HG03139 (cell line): ENCODE measurements around the gene BTBD9.
"Not testable (repeated sequence)": the region's sequence is repeated elsewhere in the genome, so short reads cannot be mapped to it uniquely, and the experiment has no call there.

Source experiments
- ATAC-seq: cut with Tn5 transposase; IDR thresholded peaks from one replicate; pipeline ENCODE4 v1.9.1; 2021; ENCODE audit not compliant: unreplicated experiment

Gene BTBD9

DNA sequence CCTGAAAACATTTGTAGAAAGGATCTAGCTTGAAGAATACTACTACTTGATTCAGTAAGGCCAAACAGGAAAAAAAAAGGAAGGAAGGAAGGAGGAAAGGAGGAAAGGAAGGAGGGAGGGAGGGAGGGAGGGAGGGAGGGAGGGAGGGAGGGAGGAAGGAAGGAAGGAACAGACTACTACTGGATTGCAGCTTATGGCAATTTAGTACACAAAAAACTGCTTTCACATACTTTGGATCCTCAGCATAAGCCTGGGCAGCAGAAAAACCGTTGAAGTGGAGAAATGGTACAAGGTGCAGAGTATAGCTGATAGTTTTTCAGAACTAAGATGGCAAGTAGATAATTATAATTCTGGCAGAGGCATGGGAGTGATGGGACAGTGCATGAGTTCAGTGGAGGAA lies 201.6 kb downstream of the BTBD9 start:
- no peak for ATAC-seq

DNA sequence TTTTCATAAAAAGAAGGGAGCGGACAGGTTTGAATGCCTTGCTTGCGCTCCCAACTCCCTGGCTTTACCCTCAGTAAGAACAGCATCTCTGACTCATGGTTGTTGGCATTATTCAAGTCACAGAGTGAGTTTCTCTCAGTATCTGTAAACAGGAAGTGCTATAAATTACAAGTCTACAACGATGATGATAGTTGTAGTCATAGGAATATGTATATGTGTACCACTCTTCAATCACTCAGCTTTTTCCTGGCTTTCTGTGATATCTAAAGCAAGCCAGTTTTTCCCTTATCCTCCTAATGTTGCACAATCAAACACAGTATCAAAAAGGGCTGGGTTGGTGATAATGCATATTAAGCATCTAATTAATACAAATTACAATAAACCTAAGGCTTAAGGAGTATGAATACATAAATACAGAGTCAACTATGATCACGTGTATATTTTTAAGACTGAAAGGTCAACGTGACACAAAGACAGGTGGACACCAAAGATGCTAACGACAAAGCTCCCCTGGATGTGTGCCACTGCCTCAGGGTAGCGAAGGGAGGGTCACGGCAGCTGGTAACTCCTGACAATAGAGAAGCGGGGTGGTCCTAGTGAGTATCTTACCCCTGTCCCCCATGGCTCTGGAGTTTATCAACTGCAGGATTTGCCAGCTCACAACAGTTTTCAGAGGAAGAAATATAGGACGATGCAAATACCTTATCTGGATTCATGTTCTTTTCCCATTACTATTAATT lies 202.8 kb downstream of the BTBD9 start:
- no peak for ATAC-seq

DNA sequence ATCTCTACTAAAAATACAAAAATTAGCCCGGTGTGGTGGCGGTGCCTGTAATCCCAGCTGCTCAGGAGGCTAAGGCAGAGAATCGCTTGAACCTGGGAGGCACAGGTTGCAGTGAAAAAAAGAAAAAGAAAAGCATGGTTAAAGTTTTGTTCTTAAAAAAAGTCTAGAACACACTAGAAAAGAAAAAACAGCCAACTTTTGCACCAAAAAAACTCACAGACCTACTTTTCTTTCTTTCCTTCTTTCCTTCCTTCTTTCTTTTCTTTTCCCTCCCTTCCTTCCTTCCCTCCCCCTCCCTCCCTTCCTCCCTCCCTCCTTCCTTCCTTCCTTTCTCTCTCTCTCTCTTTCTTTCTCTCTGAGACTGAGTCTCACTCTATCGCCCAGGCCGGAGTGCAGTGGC lies 204.4 kb downstream of the BTBD9 start:
- no peak for ATAC-seq

DNA sequence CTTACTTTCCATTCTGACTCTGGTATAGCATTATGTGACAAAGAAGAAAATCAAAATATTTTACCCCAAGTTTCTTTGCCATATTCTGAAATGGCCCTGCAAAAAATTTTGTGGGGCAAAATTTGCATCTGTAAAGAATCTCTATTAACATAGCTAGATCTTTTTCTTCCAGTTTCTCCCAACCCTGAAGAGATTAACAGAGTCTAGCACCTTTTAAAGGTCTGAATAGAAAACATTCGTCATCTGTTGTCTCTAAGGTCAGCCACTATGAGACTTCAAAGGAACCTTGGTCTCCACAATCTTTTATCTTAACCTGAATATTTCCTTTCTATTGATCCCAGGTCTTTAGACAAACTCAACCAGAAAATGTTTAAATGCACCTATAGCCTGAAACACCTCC lies 205.7 kb downstream of the BTBD9 start:
- no peak for ATAC-seq

DNA sequence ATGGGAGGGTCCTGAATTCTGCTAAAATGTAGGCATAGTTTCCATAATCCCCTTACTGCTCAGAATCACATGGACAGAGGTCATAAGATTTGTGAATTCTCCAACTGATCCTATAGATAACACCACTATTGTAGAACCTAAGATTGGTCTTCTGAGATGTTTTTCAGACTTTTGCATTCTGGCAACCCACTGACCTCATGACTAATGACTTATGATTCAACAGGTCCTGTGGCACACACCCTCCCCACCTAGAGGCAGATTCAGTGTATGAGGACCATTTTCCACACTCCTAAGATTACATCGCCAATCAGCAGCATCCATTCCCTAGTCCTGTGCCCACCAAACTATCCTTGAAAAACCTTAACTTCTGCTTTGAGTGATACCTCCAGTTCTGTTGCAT lies 207.2 kb downstream of the BTBD9 start:
- no peak for ATAC-seq

DNA sequence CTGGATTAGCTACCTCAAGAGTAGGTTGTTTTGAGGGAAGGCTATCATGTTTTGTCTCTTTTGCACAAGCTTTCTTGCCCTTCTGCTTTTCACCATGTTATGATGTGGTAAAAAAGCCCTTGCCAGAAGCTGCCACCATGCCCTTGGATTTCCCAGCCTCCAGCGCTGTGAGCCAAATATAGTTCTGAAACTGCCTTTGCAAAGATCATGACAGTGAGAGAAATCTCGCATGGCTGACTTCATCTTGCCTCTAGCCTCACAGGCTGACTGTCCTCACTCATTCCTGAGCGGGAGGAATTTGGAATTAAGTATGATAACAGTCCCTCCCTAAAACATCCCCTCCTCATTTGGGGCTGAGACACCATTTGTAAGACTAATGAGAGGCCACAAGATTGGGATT lies 207.7 kb downstream of the BTBD9 start:
- no peak for ATAC-seq

DNA sequence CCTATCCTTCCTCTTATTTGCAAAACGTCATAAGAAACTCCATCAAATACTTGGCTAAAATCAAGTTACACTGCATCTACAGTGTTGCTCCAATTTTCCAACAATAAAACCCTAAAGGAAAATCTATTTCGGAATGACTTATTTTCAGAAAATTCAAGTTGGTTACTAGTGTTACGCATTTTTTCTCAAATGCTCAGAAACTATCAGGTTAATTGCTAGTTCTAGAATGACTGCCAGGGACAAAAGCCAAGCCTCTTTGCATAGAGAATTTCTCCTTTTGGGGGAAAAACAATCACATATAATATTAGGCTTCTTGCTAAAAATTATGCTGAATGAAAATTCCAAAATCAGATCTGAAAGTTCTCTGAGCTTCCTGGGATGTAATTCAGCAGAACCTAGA lies 210.2 kb downstream of the BTBD9 start:
- no peak for ATAC-seq

DNA sequence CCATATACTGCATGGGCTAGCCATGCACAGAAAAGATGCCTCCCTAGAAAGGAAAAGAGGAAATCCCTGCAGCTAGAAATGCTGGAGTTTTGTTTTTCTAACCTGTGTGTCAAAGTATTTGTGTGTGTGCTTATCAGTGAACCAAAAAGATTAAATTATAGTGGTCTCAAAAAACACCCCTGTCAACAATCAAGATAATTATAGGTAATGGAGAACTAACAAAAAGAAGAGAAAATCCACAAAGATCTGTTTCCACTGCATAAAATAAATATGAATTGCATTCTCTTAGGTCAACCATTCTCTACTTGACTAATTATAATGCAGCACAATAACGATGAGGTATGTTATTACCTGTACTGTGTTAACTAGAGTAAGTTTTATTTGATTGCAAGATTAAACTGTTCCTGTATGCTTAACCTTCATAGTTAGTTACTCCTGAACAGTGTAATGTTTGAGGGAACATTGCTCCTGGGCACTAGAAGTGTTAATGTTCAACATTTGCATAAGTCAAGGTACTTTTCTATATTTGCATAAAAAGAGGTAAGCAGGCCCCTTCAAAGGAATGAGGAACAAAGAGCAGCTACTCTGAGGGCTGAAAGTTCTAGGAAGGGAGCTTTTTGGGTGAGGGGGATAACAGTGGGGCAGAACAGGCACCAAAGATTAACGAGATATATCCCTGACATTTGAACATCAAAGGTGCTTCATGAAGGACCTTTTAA lies 212.1 kb downstream of the BTBD9 start:
- ATAC-seq = no peak

DNA sequence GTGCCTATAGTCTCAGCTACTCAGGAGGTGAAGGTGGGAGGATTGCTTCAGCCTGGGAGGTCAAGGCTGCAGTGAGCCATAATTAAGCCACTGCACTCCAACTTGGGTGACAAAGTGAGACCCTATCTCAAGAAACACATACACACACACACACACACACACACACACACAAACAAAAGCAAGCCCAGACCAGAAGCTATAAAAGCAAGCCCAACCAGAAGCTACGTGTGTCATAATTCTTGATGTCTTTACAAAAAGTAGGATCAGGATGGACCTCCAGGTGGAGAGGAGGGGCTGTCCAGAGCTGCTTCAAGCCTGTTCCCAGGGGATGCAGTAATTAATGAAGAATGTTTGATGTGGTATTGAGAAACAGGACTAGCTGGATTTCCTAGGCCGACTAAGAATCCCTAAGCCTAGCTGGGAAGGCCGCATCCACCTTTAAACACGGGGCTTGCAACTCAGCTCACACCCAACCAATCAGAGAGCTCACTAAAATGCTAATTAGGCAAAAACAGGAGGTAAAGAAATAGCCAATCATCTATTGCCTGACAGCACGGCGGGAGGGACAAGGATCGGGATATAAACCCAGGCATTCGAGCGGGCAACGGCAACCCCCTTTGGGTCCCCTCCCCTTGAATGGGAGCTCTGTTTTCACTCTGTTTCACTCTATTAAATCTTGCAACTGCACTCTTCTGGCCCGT lies 213.8 kb downstream of the BTBD9 start:
- ATAC-seq = not testable (repeated sequence)

DNA sequence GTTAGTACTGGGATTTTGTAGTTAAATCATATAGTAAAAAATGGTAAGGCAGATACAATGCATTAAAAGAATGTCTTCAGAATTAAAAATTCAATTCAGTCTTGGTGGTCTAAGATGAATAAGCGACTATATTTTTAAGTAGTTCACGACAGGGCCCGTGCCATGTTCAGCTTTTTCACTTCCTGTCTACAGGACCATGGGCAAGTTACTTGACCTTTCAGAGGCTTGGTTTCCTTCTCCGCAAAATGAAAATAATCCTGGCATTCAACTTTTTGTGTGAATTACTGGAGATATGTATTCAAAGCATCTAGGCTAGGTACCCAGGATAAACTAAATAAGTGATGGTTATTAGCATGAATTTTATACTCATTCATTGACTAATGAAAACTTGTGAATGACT lies 216.0 kb downstream of the BTBD9 start:
- no peak for ATAC-seq

DNA sequence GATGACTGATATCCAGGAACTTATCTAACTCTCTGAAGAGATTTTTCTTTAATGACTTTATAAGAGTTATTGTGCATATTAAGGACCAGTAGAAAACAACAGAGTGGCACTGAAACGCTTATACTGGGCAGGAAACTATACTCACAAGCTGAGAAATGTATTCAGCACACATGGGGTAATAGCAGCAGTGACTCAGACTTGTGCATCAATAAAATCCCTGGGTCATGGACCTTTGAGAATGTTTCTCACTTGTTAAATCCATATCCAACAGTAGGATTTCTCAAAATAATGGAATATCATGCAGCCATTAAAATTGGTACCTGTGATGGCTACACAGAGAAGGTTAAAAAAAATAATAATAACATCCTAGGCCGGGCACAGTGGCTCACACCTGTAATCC lies 219.5 kb downstream of the BTBD9 start:
- ATAC-seq = no peak

DNA sequence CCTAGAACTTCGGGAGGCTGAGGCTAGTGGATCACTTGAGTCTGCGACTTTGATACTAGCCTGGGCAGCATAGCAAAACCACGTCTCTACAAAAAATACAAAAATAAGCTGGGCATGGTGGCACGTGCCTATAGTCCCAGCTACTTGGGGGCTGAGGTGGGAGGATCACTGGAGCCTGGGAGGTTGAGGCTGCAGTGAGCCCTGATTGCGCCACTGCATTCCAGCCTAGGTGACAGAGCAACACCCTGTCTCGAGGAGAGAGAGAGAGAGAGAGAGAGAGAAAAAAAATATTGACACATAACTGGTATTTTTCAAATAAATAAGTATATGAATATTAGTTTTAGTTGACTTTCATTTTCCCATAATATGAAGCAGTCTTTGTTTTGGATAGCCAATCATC lies 222.2 kb downstream of the BTBD9 start:
- ATAC-seq = no peak

DNA sequence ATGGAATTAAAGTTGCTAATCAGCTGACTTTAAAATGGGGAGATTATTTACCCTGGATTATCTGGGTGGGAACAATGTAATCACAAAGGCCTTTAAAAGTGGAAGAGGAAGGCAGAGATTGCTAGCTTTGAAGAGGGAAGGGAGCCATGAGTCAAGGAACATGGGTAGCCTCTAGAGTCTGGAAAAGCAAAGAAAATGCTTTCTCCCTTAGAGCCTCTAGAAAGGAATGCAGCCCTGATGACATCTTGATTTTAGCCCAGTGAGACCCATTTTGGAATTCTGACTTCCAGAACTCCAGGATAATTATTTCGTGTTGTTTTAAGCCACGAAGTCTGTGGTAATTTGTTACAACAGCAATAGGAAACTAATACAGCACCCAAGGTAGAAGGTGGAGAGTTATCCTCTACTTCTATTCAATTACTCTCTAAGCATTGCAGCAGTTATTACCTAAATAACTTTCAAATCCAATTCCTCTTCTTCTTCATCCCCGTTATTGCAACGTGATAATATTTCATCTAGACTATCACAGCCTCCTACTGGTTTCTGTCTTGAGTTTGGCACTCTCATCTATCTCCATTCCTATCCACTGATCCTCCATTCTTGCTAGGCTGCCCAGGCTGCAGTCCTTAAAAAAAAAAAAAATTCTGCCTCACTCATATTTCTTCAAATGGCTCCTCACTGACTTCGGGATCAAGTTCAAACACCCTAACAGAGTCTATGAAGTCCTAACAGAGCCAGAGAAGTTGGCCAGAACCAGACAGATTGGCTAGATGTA lies 224.3 kb downstream of the BTBD9 start:
- ATAC-seq = no peak

DNA sequence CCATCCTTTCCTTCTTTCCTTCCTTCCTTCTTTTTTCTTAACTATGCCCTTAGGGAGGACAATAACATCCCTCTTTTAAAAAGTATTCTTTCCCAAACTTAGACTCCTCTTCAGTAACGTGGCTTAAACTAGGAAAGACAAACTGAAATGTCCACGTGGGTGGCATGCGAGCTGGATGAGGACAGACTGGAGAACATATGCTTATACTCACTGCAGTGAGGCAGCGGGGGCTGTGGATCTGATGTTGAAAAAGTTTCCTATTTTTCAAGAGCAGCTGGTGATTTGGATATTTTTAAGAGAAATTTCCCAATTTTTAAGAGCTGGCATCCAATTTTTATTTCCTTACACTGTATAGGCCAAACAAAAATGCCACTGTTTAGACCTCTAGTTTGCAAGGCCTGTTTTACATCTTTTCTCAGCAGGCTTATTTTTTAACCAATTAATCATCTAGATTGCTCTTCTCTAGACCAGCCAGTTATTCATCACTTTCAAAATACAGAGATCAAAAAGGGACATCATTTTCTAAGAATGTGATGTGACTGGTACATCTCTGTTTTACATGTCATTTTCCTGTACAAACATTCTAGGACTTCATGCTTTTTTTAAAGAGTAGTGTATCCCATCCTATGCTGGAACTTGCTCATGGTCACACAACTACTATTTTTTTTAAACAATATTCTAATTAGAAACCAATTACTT lies 226.5 kb downstream of the BTBD9 start:
- ATAC-seq = no peak

DNA sequence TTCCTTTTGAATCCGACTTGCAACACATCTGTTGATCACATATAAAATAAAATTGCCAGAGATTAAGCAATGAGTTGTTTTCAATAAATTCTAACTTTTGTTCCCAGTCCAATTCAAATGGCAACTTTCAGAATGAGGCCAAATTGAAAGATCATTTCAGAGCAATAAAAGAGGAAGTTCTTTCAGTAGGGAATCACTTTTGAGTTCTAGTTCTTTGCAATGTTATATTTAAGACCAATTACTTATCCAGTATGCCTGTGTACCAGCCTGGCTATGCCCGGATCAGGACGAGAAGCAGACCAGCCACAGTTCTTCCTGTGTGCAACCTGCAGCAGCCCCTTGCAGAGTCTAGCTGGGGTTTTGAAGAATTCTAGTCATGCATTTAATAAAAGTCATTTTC lies 232.5 kb downstream of the BTBD9 start:
- no peak for ATAC-seq

DNA sequence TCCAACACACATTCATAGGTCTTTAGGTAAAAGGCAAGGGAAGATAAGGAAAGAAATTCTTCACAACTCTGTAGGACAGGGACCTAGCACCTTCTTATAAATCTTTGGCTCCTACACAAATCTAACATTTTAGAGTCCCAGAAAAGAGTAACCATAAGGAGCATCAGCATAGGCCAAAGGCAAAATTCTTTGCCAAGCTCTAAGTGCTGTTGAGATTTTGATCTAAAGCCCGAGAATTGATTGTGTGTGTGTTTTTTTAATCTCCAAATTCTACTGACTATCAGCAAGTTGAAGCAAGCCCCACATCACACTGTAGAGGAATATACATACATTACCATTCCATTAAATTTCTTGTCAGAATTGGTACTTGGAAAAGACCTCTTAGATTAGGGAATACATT lies 233.6 kb downstream of the BTBD9 start:
- ATAC-seq = no peak

DNA sequence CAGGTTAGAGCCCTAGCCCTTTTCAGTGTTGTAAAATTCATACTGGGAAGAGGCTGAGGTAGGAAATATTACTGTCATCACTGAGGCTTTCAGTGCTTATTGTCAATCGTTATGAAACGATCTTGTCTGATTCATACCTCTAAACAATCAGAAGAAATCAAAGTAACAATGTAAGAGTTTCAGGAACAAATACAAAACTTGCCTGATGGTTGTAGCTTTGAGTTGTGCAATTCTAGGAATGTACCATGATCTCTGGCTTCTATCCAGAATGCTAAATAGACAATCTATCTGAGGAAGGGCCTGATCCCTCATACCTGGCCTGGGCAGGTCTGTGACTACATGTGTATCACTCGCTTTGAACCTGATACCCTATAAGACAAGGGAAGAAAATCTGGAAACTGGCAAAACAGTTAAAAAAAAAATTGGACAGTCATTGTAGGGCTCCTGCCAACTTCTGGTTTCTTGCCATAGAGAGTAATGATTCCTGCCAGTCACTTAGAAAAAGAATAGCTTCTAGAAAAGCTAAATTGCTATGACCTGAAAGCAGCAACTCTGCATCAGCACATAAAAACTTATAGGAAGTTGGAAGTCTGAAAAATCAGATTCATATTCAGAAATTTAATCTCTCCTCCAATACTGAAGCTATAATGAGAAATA lies 234.7 kb downstream of the BTBD9 start:
- ATAC-seq = no peak

DNA sequence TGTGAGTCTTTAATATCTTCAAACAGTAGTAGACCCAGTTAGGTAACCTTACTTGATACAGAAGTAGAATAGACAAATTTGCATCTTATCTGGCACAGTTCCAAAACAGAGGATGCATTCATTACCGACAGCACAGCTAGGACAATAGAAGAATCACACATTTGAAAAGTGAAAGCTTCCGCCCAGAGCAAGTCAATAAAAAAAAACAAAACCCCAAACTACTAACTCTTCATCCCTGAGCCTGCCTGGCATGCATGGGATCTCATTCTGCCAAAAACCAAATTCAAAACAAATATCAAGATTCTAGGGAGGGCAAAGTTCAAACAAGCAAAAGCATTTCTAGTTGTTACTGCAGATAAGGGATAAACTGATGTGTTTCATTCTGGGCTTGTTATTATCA lies 235.4 kb downstream of the BTBD9 start:
- no peak for ATAC-seq

DNA sequence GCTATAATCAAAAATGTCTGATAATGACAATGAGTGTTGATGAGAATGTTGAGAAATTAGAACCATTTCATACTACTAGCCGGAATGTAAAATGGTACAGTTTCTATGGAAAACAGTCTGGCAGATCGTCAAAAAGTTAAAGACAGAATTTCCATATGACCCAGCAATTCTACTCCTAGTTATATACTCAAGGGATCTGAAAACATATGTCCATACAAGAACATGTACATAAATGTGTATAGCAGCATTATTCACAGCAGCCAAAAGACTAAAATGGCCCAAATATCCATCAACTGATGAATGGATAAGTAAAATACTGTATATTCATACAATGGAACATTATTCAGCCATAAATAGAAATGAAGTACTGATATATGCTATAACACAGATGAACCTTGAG lies 236.2 kb downstream of the BTBD9 start:
- ATAC-seq = no peak

DNA sequence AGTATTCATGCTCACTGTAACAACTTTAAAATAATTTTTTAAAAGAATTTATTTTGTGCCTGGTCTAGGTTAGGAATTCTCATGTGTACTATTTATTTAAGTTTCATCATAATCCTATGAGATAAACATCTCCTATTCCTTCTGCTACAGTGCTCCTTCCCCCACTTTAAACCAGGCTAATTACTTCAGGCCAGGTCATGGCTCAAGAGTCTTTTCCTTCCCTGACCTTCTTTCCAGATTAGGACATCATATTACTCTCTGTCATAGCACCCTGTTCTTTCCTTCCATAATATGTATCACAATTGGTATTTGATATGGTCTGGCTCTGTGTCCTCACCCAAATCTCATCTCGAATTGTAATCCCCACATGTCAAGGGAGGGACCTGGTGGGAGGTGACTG lies 239.0 kb downstream of the BTBD9 start:
- ATAC-seq = no peak
